Sigmoid colon (tissue), 4 donors: Measurements from ENCODE around the gene NADK.
"Not testable (repeated sequence)": the region's sequence is repeated elsewhere in the genome, so short reads cannot be mapped to it uniquely, and the experiment has no call there.

Experiments
- EP300 ChIP-seq, 4 donors: sonication (generic); formaldehyde crosslinking; IDR thresholded peaks; one replicate each; pipeline ENCODE4 v1.6.1; 2017; ENCODE audit warnings: antibody characterized with exemption in 4 of 4
- POLR2A ChIP-seq, 2 donors: fragments of 450-650 bp; IDR thresholded peaks; one replicate each; pipeline ENCODE4 v1.6.1; 2016; ENCODE audit warnings: antibody characterized with exemption in 2 of 2, mild to moderate bottlenecking in 2 of 2, moderate library complexity in 2 of 2
- POLR2AphosphoS5 ChIP-seq, 4 donors: sonication (generic); formaldehyde crosslinking; IDR thresholded peaks; one replicate each; pipeline ENCODE4 v1.6.1; 2017; ENCODE audit warnings: antibody characterized with exemption in 4 of 4
- TF ChIP-seq, protein P1 (sequence below), 4 experiments: fragments of 450-650 bp in 3 of 4; fragments of 200-600 bp in 1 of 4; IDR thresholded peaks; one replicate each; pipeline ENCODE4 v1.5.1; 2016 to 2019; ENCODE audit warnings: antibody characterized with exemption in 4 of 4, mild to moderate bottlenecking in 3 of 4, moderate library complexity in 2 of 4

- TF ChIP-seq, protein P1, sequence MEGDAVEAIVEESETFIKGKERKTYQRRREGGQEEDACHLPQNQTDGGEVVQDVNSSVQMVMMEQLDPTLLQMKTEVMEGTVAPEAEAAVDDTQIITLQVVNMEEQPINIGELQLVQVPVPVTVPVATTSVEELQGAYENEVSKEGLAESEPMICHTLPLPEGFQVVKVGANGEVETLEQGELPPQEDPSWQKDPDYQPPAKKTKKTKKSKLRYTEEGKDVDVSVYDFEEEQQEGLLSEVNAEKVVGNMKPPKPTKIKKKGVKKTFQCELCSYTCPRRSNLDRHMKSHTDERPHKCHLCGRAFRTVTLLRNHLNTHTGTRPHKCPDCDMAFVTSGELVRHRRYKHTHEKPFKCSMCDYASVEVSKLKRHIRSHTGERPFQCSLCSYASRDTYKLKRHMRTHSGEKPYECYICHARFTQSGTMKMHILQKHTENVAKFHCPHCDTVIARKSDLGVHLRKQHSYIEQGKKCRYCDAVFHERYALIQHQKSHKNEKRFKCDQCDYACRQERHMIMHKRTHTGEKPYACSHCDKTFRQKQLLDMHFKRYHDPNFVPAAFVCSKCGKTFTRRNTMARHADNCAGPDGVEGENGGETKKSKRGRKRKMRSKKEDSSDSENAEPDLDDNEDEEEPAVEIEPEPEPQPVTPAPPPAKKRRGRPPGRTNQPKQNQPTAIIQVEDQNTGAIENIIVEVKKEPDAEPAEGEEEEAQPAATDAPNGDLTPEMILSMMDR (IDR thresholded peaks at IDR 0.05), result not testable (repeated sequence)
- TF ChIP-seq POLR2A, POLR2AphosphoS5, EP300 (IDR thresholded peaks at IDR 0.05): not testable (repeated sequence)
Observed at GRCh38 chr1:1707897-1708296, 70.4 kb downstream of the NADK start.
